GM21717 (cell line): Measurements from ENCODE around the gene CAMK2G.
"Not testable (repeated sequence)": the region's sequence is repeated elsewhere in the genome, so short reads cannot be mapped to it uniquely, and the experiment has no call there.

Experiments used
- ATAC-seq: cut with Tn5 transposase; IDR thresholded peaks from one replicate; pipeline ENCODE4 v1.9.1; 2021; ENCODE audit warnings: mild to moderate bottlenecking, moderate library complexity; ENCODE audit not compliant: unreplicated experiment

The CAMK2G gene

GRCh38 chr10:73841526-73842285 lies 32.6 kb downstream of the CAMK2G start:
- no peak for ATAC-seq

GRCh38 chr10:73841061-73841421 lies 33.3 kb downstream of the CAMK2G start:
- ATAC-seq = no peak

- ATAC-seq = no peak
Observed at GRCh38 chr10:73840403-73841060, 33.8 kb downstream of the CAMK2G start.

- no peak for ATAC-seq
Observed at GRCh38 chr10:73840056-73840402, 34.3 kb downstream of the CAMK2G start.

GRCh38 chr10:73839276-73839966 lies 34.9 kb downstream of the CAMK2G start:
- ATAC-seq = no peak

GRCh38 chr10:73838827-73839226 lies 35.5 kb downstream of the CAMK2G start:
- ATAC-seq = no peak

- ATAC-seq = no peak
Observed at GRCh38 chr10:73838008-73838567, 36.3 kb downstream of the CAMK2G start.

- ATAC-seq = no peak
Observed at GRCh38 chr10:73837072-73837471, 37.3 kb downstream of the CAMK2G start.

- ATAC-seq = no peak
Observed at GRCh38 chr10:73836427-73836980, 37.9 kb downstream of the CAMK2G start.

GRCh38 chr10:73829090-73829489 lies 45.3 kb downstream of the CAMK2G start:
- not testable (repeated sequence) for ATAC-seq

GRCh38 chr10:73828161-73828560 lies 46.2 kb downstream of the CAMK2G start:
- ATAC-seq = no peak

GRCh38 chr10:73827346-73828089 lies 46.8 kb downstream of the CAMK2G start:
- ATAC-seq = no peak

- ATAC-seq = no peak
Observed at GRCh38 chr10:73824146-73824725, 50.1 kb downstream of the CAMK2G start.

GRCh38 chr10:73823391-73823790 lies 51.0 kb downstream of the CAMK2G start:
- ATAC-seq = no peak

GRCh38 chr10:73819513-73820093 lies 54.8 kb downstream of the CAMK2G start:
- no peak for ATAC-seq

- no peak for ATAC-seq
Observed at GRCh38 chr10:73819081-73819480, 55.3 kb downstream of the CAMK2G start.

- ATAC-seq = no peak
Observed at GRCh38 chr10:73818402-73818801, 56.0 kb downstream of the CAMK2G start.

- no peak for ATAC-seq
Observed at GRCh38 chr10:73817826-73818225, 56.5 kb downstream of the CAMK2G start.

- ATAC-seq = no peak
Observed at GRCh38 chr10:73816917-73817729, 57.2 kb downstream of the CAMK2G start.
